Motor neuron (in vitro differentiated cells): Measurements from ENCODE around the gene BTD. TPM values are rescaled to one million over a fixed set of nuclear protein-coding genes. Genes with fewer than 3 reads are reported as not detected.
A peak's percentile ranks its signal among the peaks of the same experiment; 100 is the strongest.

Experiments
- ATAC-seq, 8 experiments: fragments of 200-7000 bp; cut with Tn5 transposase; replicated peaks in 6 of 8; 2 replicates each; pipeline ENCODE4 v1.8.0; 2021; ENCODE audit warnings: mild to moderate bottlenecking in 8 of 8, moderate library complexity in 8 of 8
- H3K27ac ChIP-seq, 2 donors: fragments of 250-450 bp; sonication (Bioruptor Pico); 2 replicates each; pipeline ENCODE4 v1.9.0; 2021; ENCODE audit warnings: antibody characterized with exemption in 2 of 2, mild to moderate bottlenecking in 2 of 2, moderate library complexity in 1 of 2
- H3K4me1 ChIP-seq, 2 donors: fragments of 250-450 bp; sonication (Bioruptor Pico); replicated peaks in 1 of 2; 2 replicates each; pipeline ENCODE4 v1.6.1; 2021; ENCODE audit warnings: antibody characterized with exemption in 2 of 2, mild to moderate bottlenecking in 2 of 2, moderate library complexity in 1 of 2
- H3K4me3 ChIP-seq, 5 donors: fragments of 250-450 bp; sonication (Bioruptor Pico); 2 replicates each; pipeline ENCODE4 v1.9.0; 2021; ENCODE audit warnings: antibody characterized with exemption in 5 of 5, mild to moderate bottlenecking in 5 of 5, moderate library complexity in 4 of 5
- WGBS, 10 experiments: fragments of 450-650 bp; shearing (Covaris generic); methylation state at CpG; one replicate each; pipeline ENCODE4 v1.0.0; 2022; 5-methylcytosine and 5-hydroxymethylcytosine counted together
- in situ Hi-C, 9 experiments: fragments of 400-800 bp; cut with MboI; loops; one replicate each; pipeline ENCODE4 v1.15.0; 2021; ENCODE audit warnings: low sequenced_read_pairs in 9 of 9, low pct_unique_long_range_greater_than_20kb in 2 of 9; ENCODE audit not compliant: unreplicated experiment in 9 of 9
- total RNA-seq, 8 experiments: library from RNA; unstranded; fragments of 300-600 nt; gene quantifications; 2 replicates each; pipeline versions ENCODE4 v1.2.3 to v1.2.4, GENCODE V29; 2022

The BTD gene
- total RNA-seq: 10 to 100 TPM in 3 of 8 experiments, 1 to 10 TPM in 5; 4.3 to 17.7 (median 8.0) TPM

GRCh38 chr3:15601399-15602145, at the start of gene BTD, which contains the start of gene HACL1:
Gene BTD, plus strand, starts transcription at chr3:15601745. Its CDS starts 33,695 bp downstream, at chr3:15635440.
Gene HACL1, minus strand, starts transcription at chr3:15601569. Its CDS starts 106 bp downstream, at chr3:15601463.
- WGBS, 10 experiments: 0 to 3% (median 1%) methylated on average over 2 to 19 of the region's 61 CpGs; no CpG with 5 or more reads in 4 of the 10 experiments
- Histone ChIP-seq H3K27ac (peak within 1 kb of the TSS; percentile 81 to 87), H3K4me1 (peaks cover 3 to 10% of the 10 kb centered on the region in 2 donors), H3K4me3 (peak within 1 kb of the TSS; percentile 54 to 90 (median 69))
- peak; percentile 92 to 96 (median 94) for ATAC-seq
- in situ Hi-C loops: no loop called here

GRCh38 chr3:15551902-15552301, 49.6 kb upstream of the BTD start:
- in situ Hi-C loops: loop anchor here in 5 of 9 experiments (10.0 to 25.0 kb wide), 3 partner anchors 115 to 290 kb away; partner anchors contain the start of genes EAF1 (in 1 of the 5) and METTL6 (in 1 of the 5)
- 100% methylated on average over 1 of the region's 1 CpG; no CpG with 5 or more reads in 8 of the 10 experiments for WGBS, 10 experiments
- ATAC-seq: no peak
- Histone ChIP-seq H3K4me3 (no peak overlapping the region), H3K4me1 (no peaks in the 10 kb centered on the region), H3K27ac (no peak overlapping the region)

- in situ Hi-C loops: loop anchor here in 5 of 9 experiments (10.0 to 25.0 kb wide), 3 partner anchors 116 to 291 kb away; partner anchors contain the start of genes EAF1 (in 1 of the 5) and METTL6 (in 1 of the 5)
- H3K4me1 ChIP-seq: no peaks in the 10 kb centered on the region
- no peak overlapping the region for H3K27ac ChIP-seq
- ATAC-seq: no peak
- no peak overlapping the region for H3K4me3 ChIP-seq
- 77 to 100% (median 98%) methylated on average over 1 to 3 of the region's 3 CpGs; no CpG with 5 or more reads in 2 of the 10 experiments for WGBS, 10 experiments
Measured at GRCh38 chr3:15553749-15554148, 47.8 kb upstream of the BTD start.

- ATAC-seq: no peak
- Histone ChIP-seq H3K4me3 (no peak overlapping the region), H3K4me1 (no peaks in the 10 kb centered on the region), H3K27ac (no peak overlapping the region)
- in situ Hi-C loops: loop anchor here in 5 of 9 experiments (10.0 to 25.0 kb wide), 3 partner anchors 119 to 294 kb away; partner anchors contain the start of genes EAF1 (in 1 of the 5) and METTL6 (in 1 of the 5)
- 50 to 100% (median 70%) methylated on average over 1 to 2 of the region's 2 CpGs for WGBS, 10 experiments
Measured at GRCh38 chr3:15556512-15556911, 45.0 kb upstream of the BTD start.

- 0 to 27% (median 13%) methylated on average over 1 to 3 of the region's 3 CpGs; no CpG with 5 or more reads in 6 of the 10 experiments for WGBS, 10 experiments
- no peak overlapping the region for H3K4me3 ChIP-seq
- ATAC-seq: peak; percentile 52 to 97 (median 88)
- in situ Hi-C loops: loop anchor here in 5 of 9 experiments (10.0 to 25.0 kb wide), 3 partner anchors 120 to 295 kb away; partner anchors contain the start of genes EAF1 (in 1 of the 5) and METTL6 (in 1 of the 5)
- no peak overlapping the region for H3K27ac ChIP-seq
- no peaks in the 10 kb centered on the region for H3K4me1 ChIP-seq
Measured at GRCh38 chr3:15557511-15557946, 44.0 kb upstream of the BTD start.

GRCh38 chr3:15558581-15558980, 43.0 kb upstream of the BTD start:
- in situ Hi-C loops: loop anchor here in 5 of 9 experiments (10.0 to 25.0 kb wide), 3 partner anchors 121 to 296 kb away; partner anchors contain the start of genes EAF1 (in 1 of the 5) and METTL6 (in 1 of the 5)

GRCh38 chr3:15562560-15562959, 39.0 kb upstream of the BTD start:
- Histone ChIP-seq H3K4me3 (no peak overlapping the region), H3K27ac (no peak overlapping the region), H3K4me1 (no peaks in the 10 kb centered on the region)
- no peak for ATAC-seq
- WGBS, 10 experiments: 89 to 100% (median 97%) methylated on average over 1 to 5 of the region's 5 CpGs; no CpG with 5 or more reads in 1 of the 10 experiments
- in situ Hi-C loops: loop anchor here in 4 of 9 experiments (25.0 kb wide), 2 partner anchors 125 to 300 kb away; partner anchors contain the start of genes EAF1 (in 1 of the 4) and METTL6 (in 1 of the 4)

More at GRCh38 chr3:15558581-15558980, 43.0 kb upstream of the BTD start:
- no peak for ATAC-seq
- H3K27ac ChIP-seq: no peak overlapping the region
- H3K4me1 ChIP-seq: no peaks in the 10 kb centered on the region
- 68 to 97% (median 87%) methylated on average over 2 to 9 of the region's 9 CpGs for WGBS, 10 experiments
- no peak overlapping the region for H3K4me3 ChIP-seq

GRCh38 chr3:15563190-15563589, 38.4 kb upstream of the BTD start:
- ATAC-seq: no peak
- no peaks in the 10 kb centered on the region for H3K4me1 ChIP-seq
- H3K4me3 ChIP-seq: no peak overlapping the region
- in situ Hi-C loops: loop anchor here in 4 of 9 experiments (25.0 kb wide), 2 partner anchors 126 to 301 kb away; partner anchors contain the start of genes EAF1 (in 1 of the 4) and METTL6 (in 1 of the 4)
- WGBS, 10 experiments: 89 to 100% (median 100%) methylated on average over 1 of the region's 1 CpG; no CpG with 5 or more reads in 7 of the 10 experiments
- no peak overlapping the region for H3K27ac ChIP-seq

GRCh38 chr3:15572138-15572537, 29.4 kb upstream of the BTD start:
- WGBS, 10 experiments: 85 to 100% (median 90%) methylated on average over 1 to 4 of the region's 4 CpGs; no CpG with 5 or more reads in 2 of the 10 experiments
- in situ Hi-C loops: loop anchor here in 4 of 9 experiments (25.0 kb wide), 2 partner anchors 135 to 310 kb away; partner anchors contain the start of genes EAF1 (in 1 of the 4) and METTL6 (in 1 of the 4)
- no peak for ATAC-seq

GRCh38 chr3:15575446-15575845, 26.1 kb upstream of the BTD start:
- no peak for ATAC-seq
- 90 to 100% (median 98%) methylated on average over 1 to 5 of the region's 5 CpGs; no CpG with 5 or more reads in 1 of the 10 experiments for WGBS, 10 experiments

More at GRCh38 chr3:15572138-15572537, 29.4 kb upstream of the BTD start:
- no peaks in the 10 kb centered on the region for H3K4me1 ChIP-seq
- H3K4me3 ChIP-seq: no peak overlapping the region
- H3K27ac ChIP-seq: no peak overlapping the region

GRCh38 chr3:15576475-15576874, 25.1 kb upstream of the BTD start:
- H3K27ac ChIP-seq: no peak overlapping the region
- no peak overlapping the region for H3K4me3 ChIP-seq
- in situ Hi-C loops: loop anchor here in 1 of 9 experiments (25.0 kb wide), 1 partner anchor 364 kb away; the partner anchor contains the start of gene CAPN7
- no peak for ATAC-seq
- H3K4me1 ChIP-seq: no peaks in the 10 kb centered on the region
- 93 to 98% (median 94%) methylated on average over 2 to 3 of the region's 3 CpGs for WGBS, 10 experiments

More at GRCh38 chr3:15575446-15575845, 26.1 kb upstream of the BTD start:
- in situ Hi-C loops: loop anchor here in 1 of 9 experiments (25.0 kb wide), 1 partner anchor 363 kb away; the partner anchor contains the start of gene CAPN7
- Histone ChIP-seq H3K4me1 (no peaks in the 10 kb centered on the region), H3K4me3 (no peak overlapping the region), H3K27ac (no peak overlapping the region)

- no peak overlapping the region for H3K4me3 ChIP-seq
- in situ Hi-C loops: loop anchor here in 1 of 9 experiments (25.0 kb wide), 1 partner anchor 366 kb away; the partner anchor contains the start of gene CAPN7
- WGBS, 10 experiments: 42 to 100% (median 83%) methylated on average over 2 to 3 of the region's 3 CpGs; no CpG with 5 or more reads in 3 of the 10 experiments
- no peak for ATAC-seq
- no peak overlapping the region for H3K27ac ChIP-seq
- no peaks in the 10 kb centered on the region for H3K4me1 ChIP-seq
Measured at GRCh38 chr3:15578289-15578867, 23.2 kb upstream of the BTD start.
